ENCODE measurements around the gene URI1.
"Not testable (repeated sequence)": the region's sequence is repeated elsewhere in the genome, so short reads cannot be mapped to it uniquely, and the experiment has no call there.

The URI1 gene

DNA sequence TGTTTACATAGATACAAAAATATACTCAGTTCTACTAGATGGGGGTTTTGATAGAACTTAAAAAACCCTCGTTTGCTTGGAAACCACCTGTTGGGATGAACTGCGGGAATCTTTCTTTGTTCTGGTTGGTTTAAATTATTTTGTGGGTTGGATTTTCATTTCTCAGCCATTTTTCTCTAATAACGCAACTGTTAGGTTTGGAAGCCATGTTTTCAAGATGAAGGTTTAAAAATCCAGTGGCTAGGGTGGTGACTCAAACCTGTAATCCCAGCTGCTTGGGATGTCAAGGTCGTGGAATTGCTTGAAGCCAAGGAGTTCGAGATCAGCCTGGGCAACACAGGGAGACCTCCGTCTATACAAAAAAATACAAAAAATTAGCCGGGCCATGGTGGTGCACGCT lies 1.6 kb downstream of the URI1 start:
- DNase-seq, result no peak

DNA sequence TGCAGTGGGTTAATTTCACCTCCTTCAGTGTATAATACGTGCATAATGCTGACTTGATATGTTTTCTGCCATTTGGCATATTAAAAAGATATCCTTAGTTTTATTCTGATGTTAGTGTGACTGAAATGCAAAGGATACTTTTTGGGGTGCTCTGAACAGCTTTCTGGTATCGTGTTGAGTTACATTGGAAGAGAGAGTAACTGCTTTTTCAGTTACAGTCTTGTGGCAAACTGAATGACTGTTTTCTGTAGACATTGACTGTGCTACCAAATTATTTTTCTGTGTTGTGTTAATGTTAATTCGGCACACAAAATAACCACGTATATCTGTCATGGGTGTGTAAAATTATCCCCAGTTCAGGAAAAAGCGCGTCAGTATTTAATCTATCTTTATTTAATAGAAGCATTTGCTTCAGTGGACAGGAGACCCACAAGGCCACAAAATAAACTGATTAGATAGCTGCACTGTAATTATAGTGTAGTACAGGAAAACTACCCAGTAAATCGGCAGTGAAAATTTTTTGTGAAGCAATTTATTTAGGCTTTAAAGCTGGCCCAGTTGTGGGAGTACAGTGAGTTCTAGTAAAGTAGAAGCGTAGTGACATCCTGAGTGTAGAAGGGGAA lies 2.5 kb downstream of the URI1 start:
- DNase-seq, result no peak

DNA sequence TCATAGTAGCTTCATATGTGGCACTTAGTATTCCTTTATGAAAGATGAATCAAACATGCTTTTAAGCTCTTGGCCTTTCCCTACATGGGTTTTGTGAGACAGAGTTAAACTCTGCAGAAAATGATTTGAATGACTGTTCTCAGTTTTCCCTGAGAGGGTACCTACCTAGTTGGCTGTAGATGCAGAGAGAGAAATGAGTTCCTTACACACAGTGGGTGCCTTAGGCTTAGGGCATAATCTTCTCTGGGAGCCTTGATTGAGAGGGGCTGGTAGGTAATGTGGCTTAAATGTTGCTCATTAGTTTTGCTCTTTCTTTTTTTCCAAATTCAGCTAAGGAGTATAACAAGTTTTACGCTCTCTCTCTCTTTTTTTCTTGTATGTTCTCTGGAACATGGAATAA lies 3.0 kb downstream of the URI1 start:
- DNase-seq, result no peak

DNA sequence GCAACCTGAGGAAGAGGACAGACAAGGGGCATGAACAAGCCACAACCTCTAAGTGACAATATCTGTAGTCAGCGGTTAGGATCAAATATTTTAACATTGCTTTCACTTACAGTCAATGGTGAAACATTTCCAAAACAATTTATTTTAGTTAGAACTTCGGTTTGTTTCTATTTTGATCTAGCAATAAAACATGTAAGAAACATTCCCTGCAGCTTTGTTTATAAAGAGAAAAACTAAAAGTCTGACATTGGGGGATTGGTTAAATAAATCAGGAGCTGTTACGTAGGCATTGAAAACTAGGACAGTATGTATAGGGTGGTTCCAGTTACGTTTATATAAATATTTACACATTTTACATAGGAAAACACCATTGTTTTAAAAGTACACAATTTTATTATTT lies 3.4 kb downstream of the URI1 start:
- DNase-seq, result no peak

DNA sequence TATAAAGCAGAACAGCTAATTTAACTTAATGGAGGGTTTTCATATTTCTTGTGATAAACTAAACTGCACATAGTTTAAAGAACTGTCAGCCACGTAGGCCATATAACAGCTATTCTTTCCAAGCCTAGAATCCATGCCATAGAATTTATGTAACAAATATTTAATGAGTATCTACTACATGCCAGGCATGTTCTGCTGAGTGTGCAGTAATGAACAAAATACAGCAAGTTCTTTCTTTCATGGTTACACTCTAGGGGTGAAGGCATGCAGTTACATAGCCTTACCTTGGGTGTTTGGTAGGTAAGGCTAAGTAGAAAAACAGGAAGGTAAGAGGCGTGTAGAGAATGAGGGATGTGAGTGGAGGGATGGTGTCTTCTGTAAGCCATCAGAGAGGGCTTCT lies 4.6 kb downstream of the URI1 start:
- no peak for DNase-seq

DNA sequence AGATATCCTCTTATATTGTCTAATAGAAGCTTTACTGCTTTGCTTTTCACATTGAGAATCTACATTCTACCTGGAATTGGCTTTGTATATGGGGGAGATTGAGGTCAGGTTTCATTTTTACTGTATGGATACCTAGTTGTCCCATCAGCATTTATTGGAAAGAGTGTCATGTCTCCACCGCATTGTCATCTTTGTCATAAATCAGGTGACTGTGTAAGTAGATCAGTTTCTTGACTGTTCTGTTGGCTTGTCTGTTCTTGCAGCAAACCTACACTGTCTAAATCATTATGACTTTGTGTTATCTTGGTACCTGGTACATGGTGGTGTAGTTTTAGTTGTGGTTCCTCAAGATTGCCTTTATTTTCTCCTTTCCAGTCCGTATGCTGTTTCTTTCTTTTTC lies 5.8 kb downstream of the URI1 start:
- DNase-seq, result no peak

DNA sequence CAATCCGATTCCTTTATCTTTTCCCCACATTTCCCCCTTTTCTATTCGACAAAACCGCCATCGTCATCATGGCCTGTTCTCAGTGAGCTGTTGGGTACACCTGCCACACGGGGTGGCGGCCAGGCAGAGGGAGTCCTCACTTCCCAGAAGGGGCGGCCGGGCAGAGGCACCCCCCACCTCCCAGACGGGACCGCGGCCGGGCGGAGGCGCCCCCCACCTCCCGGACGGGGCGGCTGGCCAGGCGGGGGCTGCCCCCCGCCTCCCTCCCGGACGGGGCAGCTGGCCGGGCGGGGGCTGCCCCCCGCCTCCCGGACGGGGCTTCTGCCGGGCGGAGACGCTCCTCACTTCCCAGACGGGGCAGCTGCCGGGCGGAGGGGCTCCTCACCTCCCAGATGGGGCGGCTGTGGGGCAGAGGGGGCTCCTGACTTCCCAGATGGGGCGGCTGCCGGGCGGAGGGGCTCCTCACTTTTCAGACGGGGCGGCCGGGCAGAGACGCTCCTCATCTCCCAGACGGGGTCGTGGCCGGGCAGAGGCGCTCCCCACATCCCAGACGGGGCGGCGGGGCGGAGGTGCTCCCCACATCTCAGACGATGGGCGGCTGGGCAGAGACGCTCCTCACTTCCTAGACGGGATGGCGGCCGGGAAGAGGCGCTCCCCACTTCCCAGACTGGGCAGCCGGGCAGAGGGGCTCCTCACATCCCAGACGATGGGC lies 6.9 kb downstream of the URI1 start:
- not testable (repeated sequence) for DNase-seq

DNA sequence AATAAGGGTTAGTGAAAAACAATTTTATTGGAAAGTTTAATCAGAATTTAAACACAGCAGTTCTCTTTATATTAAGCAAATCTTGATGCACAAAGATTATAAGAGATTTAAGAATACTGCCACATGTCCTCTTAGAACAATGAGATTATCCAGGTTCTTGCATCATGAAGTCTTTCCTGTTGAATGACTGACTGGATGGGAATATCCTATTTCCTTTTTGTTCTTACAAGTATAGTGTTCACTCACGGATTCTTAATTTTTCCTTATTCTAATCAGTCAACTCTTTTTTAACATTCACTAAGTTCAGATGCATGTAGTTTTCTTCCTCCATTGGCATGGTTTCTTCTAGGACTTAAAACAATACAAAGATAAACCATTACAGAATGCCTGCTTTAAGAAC lies 10.1 kb downstream of the URI1 start:
- DNase-seq, result no peak

DNA sequence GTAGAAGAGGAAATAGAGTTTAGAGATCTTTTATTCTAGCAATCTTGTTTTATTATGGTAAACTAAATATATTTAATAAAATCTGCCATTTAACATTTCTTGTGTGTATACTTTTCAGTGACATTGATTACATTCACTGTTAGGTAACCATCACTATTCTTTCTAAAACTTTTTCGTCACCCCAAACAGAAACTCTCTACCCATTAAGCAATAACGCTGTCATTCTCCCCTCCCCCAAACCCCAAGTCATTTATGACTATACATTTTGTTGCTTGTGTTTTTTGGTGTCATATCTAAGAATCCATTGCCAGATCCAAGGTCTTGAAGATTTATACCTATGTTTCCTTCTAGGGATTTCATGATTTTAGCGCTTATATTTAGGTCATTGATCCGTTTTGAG lies 10.6 kb downstream of the URI1 start:
- DNase-seq, result no peak

DNA sequence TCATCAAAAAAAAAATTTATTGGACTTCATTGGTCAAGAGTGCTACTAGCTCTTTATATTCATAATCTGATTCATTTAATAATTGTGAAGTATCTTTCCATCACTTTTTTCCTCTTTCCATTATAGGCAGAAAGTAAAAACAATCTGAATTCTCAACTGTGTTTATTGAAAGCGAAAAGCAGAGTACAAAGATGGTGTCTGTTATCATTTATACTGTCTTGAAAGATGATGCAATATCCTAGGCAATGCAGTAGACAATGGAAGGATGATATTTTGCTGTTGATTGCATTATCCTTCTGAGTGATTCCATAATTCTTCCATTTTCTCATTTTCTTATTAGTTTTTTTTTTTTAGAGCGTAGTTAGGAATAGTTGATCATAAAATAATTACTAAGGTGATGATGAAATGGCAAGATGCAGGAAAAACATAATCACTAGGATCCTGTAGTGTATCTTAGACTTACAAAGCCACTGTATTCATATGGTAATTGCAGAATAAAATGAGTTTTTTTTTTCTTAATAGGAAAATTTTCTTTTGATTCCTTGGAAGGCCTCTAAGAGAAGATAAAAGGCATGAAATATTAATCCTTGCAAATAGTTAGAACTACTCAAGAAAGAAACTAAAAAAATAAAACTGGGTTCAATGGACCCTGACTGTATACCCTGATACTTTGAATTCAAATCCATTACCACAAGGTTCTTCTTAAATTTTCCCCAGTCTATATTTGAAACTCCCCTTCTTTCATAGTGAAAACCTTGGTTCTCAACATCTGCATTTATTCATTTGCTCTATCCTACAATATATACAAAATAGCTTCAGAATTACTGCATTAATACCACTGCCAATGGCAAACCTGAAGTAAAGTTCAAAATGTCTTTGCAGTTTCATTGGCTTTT lies 11.6 kb downstream of the URI1 start:
- no peak for DNase-seq

DNA sequence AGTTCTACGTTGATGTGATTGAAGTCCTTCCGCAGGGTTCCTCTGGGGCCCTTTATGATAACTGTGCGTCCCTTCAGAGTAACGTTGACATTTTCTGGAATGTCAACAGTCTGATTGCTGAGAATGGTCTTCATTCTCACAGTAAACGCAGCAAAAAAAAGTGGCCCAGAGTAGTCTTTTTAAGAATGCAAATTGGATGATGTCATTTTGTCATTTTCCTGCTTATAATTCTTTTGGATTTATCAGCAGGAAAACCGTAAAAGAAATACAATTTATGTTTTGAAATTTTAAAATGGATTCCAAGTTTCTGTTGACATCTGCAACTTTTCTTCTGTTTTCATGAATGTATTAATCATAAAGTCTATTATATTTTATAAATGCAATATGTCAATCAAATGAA lies 14.8 kb downstream of the URI1 start:
- DNase-seq, result no peak

DNA sequence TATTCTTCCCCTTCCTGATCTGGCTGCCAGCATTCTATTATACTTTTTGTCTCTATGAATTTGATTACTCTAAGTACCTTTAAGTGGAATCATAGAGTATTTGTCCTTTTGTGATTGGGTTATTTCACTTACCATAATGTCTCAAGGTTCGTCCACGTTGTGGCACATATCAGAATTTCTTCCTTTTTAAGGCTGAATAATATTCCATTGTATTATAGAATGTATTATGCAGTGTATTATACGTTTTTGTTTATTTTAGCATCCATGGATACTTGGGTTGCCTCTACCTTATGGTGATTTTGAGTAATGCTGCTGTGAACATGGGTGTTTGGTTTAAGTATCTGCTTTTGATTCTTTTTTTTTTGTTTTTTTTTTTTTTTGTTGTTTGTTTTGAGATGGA lies 19.3 kb downstream of the URI1 start:
- no peak for DNase-seq

DNA sequence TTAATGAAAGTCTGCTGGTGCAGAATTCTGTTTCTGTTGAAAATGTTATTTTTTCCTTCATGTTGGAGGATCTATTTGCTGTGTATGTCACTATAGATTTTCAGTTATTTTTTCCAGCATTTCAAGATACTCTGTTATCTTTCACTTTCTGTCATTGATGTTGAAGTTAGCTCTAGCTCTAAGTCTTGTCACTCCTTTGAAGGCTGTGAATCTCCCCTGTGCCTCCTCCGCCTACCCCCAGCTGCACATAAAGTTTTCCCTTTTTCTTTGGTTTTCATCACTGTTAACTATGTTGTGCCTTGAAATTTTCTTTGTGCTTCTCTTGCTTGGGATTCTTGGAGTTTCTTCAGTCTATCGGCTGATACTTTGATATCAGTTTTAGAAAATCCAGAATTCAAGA lies 20.8 kb downstream of the URI1 start:
- no peak for DNase-seq

DNA sequence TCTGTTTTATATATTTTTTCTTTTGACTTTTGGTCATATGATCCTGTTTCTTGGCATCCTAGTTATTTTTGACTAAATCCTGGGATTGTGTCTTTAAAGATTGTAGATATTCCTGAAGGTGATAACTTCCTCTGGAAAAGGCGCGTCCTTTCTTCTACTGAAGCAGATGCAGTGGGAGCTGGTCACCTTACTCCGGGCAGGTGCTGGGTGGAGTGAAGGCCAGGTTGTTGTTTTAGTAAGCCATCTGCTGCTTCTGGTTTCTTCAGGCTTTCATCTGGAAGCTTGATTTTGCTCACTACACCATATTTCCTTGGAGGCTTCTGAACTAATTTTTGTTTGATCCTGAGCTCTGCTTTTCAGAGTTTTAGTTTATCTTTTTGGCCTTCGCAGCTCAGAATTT lies 21.5 kb downstream of the URI1 start:
- no peak for DNase-seq

DNA sequence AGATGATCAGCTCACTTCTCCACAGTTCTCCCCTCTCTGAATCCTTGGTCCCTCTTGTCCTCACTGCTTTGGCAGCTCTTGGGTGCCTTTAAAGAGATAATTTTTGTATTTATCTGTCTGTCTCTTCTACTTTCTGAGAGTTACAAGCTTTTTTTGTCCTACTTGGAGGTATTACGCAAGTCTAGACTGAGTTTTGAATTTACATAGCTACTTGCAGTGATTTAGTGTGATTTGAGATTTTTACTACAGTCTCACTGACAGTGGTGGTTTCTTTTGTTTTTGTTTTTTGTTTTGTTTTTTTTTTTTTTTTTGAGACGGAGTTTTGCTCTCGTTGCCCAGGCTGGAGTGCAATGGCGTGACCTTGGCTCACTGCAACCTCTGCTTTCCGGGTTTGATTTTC lies 22.1 kb downstream of the URI1 start:
- DNase-seq, result no peak

DNA sequence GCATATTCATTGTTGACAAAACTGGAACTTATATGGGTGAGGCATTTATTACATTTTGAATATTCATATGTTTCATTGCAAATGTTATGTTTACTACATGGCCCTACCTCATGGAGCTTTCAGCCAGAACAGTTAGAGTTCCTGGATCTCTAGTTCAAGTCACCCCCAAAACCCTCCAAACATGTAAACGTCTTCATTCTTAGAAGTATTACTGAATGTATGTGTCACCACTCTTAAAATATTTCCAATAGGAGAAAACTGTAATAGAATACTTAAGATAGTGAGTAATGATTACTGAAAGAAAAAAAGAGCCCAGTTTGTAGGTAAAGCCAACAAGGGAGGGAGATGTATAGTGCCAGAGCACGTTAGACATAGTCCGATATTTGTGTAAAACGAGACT lies 23.5 kb downstream of the URI1 start:
- DNase-seq, result no peak

DNA sequence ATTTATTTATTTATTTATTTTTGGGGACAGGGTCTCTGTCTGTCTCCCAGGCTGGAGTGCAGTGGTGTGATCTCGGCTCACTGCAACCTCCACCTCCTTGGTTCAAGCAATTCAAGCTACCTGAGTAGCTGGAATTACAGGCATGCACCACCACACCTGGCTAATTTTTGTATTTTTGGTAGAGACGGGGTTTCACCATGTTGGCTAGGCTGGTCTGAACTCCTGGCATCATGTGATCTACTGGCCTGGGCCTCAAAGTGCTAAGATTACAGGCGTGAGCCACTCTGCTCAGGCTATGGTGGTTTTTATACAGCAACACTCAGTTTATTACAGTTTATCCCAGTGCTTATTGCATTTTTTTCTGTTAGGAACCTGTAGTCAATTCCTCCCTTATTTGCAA lies 24.1 kb downstream of the URI1 start:
- DNase-seq, result not testable (repeated sequence)

DNA sequence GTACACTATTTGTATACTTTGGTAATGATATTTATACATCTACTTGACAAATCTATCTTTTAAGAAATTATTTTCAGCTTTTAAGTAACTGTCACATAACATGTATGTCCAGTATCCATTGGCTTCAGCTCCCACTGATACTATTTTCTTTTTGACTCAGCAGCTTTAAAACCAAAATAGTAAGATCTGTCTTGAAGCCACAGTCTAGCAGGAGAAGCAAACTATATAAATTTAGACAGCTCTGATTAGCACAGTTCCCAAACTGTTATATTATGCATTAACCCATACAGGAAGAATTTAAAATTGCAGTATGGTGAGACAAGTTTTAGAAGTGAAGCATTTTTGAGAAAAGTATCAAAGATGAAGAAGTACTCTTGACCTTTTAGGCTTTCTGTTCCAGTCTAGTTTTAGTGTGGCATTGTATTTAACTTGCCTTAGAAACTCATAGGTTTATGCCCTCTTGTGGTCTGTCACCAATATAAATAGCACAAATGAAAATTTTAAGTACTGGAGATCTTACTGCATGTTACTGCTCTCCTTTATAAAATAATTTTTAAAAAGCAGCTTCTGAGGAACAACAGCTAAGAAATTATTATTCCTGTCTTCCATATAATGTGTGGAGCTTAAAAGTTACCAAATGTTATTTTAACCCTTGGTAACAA lies 24.7 kb downstream of the URI1 start:
- no peak for DNase-seq

DNA sequence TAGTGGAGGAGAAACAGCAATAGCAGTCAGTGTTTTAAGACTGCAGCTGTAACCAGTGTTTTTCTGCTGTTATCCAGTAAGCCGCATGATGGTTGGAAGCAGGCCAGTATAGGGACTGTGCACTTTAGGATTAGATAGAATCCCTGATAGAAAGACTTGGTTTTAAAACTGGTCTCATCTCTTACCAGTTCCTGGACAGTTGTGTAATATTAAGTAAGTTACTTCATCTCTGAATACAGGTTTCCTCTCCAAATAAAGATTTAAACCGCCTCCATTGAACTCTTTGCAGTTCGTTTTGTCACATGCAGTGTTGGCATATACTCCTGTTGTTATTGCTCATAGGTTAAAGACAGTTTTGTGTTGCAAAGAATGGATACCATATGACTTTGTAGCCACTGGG lies 25.6 kb downstream of the URI1 start:
- DNase-seq, result no peak

DNA sequence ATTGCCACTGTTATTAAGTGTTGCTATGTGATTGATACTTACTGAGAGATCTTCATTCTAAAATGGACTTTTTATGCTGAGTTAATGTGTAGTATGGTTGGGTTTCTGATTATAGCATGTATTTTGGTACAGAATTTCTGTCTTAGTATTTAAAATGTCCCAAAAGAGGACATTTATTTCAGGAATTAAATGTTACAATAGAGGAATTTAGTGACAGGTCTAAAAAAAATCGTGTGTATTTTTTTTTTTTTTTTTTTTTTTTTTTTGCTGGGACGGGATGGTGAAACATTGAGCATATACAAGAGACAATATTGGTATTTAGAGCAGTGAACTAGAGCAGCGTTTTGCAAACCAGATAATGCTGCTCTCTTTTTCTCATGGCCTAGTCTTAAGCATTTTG lies 27.9 kb downstream of the URI1 start:
- no peak for DNase-seq

DNA sequence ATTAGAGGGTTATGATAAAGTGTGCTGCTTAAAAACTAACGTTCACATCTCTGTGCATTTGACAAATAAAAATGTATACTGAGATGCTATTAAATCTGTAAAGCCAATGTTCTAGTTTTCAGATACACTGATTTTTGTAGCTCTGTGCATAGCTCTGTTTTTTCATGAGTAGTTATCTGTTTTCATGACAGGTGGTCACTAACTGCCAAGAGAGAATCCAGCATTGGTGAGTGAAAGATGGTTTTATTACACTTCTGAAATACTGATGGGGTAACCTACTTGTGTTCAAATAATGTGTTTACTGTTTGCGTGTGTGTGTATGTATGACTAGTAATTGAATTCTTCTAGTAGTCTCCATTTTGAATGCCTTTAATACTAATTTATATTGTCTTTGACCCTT lies 29.0 kb downstream of the URI1 start:
- no peak for DNase-seq

DNA sequence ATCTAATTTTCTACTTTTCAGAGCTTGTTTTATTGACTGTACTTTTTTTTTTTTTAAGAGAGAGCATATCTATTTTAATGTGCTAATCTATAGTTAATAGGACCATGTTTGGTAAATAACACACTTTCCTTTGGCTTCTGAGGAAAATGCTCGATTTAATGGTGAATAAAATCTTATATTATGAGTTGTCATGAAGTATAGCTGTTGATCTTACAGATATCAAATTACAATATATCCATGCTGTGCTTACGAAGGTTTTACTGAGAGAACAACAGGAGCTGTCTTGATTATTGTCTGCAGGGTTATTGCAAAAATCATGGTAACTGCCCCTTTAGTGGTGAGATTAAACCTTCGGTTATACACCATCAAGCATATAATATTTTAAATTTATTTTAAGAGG lies 29.6 kb downstream of the URI1 start:
- no peak for DNase-seq

DNA sequence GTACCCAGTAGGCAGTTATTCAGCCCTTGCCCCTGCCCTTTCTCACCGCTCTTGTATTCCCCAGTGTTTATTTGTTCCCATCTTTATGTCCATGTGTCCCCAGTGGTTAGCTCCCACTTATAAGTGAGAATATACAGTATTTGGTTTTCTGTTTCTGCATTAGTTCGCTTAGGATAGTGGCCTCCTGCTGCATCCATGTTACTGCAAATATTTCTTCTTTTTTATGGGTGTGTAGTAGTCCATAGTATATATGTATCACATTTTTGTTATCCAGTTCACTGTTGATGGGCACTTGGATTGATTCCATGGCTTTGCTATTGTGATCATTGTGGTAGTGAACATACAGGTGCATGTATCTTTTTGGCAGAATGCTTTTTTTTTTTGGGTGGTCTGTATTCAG lies 32.7 kb downstream of the URI1 start:
- no peak for DNase-seq
